IPS-18c (cell line): ENCODE data around the gene EEF1G.

Experiments used
- H3K4me3 ChIP-seq: 2 replicates; pipeline ENCODE4 v1.7.0; 2013; ENCODE audit warnings: low read depth, mild to moderate bottlenecking, low read length, moderate library complexity; ENCODE audit not compliant: insufficient read depth
- H3K9me3 ChIP-seq: one replicate; pipeline ENCODE4 v1.6.1; 2013; ENCODE audit warnings: mild to moderate bottlenecking, low read length, moderate library complexity; ENCODE audit not compliant: control insufficient read depth, insufficient read depth

The EEF1G gene

GRCh38 chr11:62605902-62606301, 32.2 kb upstream of the EEF1G start:
- no peaks in the 10 kb centered on the region for H3K9me3 ChIP-seq
- no peak overlapping the region for H3K4me3 ChIP-seq

- H3K9me3 ChIP-seq, result no peaks in the 10 kb centered on the region
- no peak overlapping the region for H3K4me3 ChIP-seq
These were observed 31.8 kb upstream of the EEF1G start for GRCh38 chr11:62605467-62605866.

- Histone ChIP-seq H3K9me3 (no peaks in the 10 kb centered on the region), H3K4me3 (no peak overlapping the region)
These were observed 30.9 kb upstream of the EEF1G start for GRCh38 chr11:62604460-62605120.

- Histone ChIP-seq H3K9me3 (no peaks in the 10 kb centered on the region), H3K4me3 (no peak overlapping the region)
These were observed 30.1 kb upstream of the EEF1G start for GRCh38 chr11:62603776-62604299.

GRCh38 chr11:62603072-62603408, 29.3 kb upstream of the EEF1G start:
- Histone ChIP-seq H3K9me3 (no peaks in the 10 kb centered on the region), H3K4me3 (peak overlapping the region; percentile 85)

- H3K9me3 ChIP-seq, result no peaks in the 10 kb centered on the region
- peak overlapping the region; percentile 85 for H3K4me3 ChIP-seq
These were observed 28.7 kb upstream of the EEF1G start for GRCh38 chr11:62602141-62603071.

- H3K4me3 ChIP-seq, result peak within 1 kb of the TSS; percentile 92
- H3K9me3 ChIP-seq, result no peaks in the 10 kb centered on the region
These were observed 27.9 kb upstream of the EEF1G start, which contains the start of gene MTA2 for GRCh38 chr11:62601372-62602140. Gene MTA2, minus strand, starts transcription at chr11:62601865. Its CDS starts 415 bp downstream, at chr11:62601450.

GRCh38 chr11:62601122-62601371, 27.4 kb upstream of the EEF1G start:
- no peaks in the 10 kb centered on the region for H3K9me3 ChIP-seq
- H3K4me3 ChIP-seq, result peak overlapping the region; percentile 92

- H3K4me3 ChIP-seq, result peak overlapping the region; percentile 92
- H3K9me3 ChIP-seq, result no peaks in the 10 kb centered on the region
These were observed 26.9 kb upstream of the EEF1G start for GRCh38 chr11:62600367-62601121.

- H3K4me3 ChIP-seq, result peak overlapping the region; percentile 92
- no peaks in the 10 kb centered on the region for H3K9me3 ChIP-seq
These were observed 26.2 kb upstream of the EEF1G start for GRCh38 chr11:62599901-62600300.

- Histone ChIP-seq H3K4me3 (no peak overlapping the region), H3K9me3 (no peaks in the 10 kb centered on the region)
These were observed 25.5 kb upstream of the EEF1G start for GRCh38 chr11:62599069-62599696.

GRCh38 chr11:62595124-62595523, 21.4 kb upstream of the EEF1G start:
- Histone ChIP-seq H3K9me3 (no peaks in the 10 kb centered on the region), H3K4me3 (no peak overlapping the region)

- H3K4me3 ChIP-seq, result no peak overlapping the region
- no peaks in the 10 kb centered on the region for H3K9me3 ChIP-seq
These were observed 19.8 kb upstream of the EEF1G start for GRCh38 chr11:62593434-62594044.

- Histone ChIP-seq H3K4me3 (no peak overlapping the region), H3K9me3 (no peaks in the 10 kb centered on the region)
These were observed 19.3 kb upstream of the EEF1G start for GRCh38 chr11:62592989-62593421.

GRCh38 chr11:62592146-62592815, 18.6 kb upstream of the EEF1G start:
- H3K9me3 ChIP-seq, result no peaks in the 10 kb centered on the region
- H3K4me3 ChIP-seq, result peak overlapping the region; percentile 68
